Germinal center (tissue), 1 donor: Measurements from ENCODE around the gene ZNF513.

Source experiments
- DNase-seq: peaks from one replicate; pipeline ENCODE4 v3.0.0; 2012; ENCODE audit warnings: mixed read lengths, low spot score

The ZNF513 gene

GRCh38 chr2:27390822-27391679 is 10.5 kb upstream of the ZNF513 start:
- DNase-seq = no peak

DNA sequence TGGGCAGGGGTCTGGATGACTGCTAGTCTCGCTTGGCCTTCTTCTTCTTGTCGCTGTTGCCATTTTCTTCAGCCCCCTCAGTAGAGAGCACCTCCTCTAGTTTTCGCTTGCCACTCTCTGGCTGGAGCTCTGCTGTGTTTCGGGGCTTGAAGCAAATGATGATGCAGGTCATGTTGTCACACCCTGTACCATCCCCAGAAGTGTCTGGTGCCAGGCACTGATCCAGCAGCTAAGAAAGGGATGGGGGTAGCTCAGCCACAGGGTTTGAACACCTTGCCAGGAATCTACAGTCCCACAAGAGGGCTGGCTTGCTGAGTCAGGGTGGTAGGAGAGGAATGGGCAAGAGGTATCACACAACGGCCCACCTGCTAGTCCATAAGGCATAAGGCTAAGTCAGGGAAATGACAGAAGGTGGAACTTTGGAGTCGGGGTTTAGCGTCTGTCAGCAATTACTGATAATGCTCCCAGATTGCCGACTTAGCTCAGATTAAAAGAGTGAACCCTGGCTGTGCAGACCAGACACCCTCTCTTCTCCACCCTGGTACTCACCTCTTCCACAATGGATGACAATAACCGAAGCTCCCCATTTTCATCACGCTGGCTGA is 1.1 kb upstream of the ZNF513 start:
- no peak for DNase-seq

DNA sequence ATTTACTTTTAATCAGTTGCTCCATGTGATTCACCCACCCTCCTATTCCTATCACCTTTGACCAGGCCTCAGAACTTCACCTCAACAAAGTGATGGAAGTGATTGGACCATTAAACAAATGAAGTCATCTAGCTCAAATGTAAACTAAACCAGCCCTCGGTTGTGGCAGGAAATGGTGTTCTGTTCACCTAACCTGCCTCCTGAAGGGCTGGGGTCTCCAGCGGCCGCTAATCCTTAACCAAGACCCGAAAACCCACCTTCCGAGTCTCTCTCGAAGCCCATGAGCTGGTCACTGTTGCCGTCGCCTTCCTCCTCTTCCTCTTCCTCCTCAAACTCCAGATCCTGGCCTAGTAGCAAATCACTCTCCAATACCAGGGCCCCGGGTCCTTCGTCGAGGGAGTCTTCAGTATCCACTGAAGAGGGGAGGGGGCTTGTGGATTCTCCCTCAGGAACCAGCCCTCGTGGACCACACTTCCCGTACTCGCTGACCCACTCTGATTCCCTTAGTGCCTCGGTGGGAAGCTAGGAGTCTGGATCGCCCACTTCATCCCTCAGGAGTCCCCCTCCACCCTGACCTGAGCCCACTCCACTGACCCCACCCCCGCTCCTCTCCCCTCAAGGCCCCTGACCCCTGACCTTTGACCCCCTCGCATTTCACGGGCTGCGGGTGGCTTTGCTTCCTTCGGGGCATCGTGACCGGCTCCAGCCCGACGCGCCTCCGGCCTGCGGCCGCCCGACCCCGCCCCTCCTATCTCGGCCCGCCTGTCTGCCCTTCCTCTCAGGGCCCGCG is 503 bp downstream of the ZNF513 start:
- no peak for DNase-seq

- DNase-seq = no peak
Observed at GRCh38 chr2:27379383-27379835, 1.1 kb downstream of the ZNF513 start.

- DNase-seq = no peak
Observed at GRCh38 chr2:27378809-27379290, 1.7 kb downstream of the ZNF513 start.

- DNase-seq = no peak
Observed at GRCh38 chr2:27378096-27378808, 2.3 kb downstream of the ZNF513 start.

DNA sequence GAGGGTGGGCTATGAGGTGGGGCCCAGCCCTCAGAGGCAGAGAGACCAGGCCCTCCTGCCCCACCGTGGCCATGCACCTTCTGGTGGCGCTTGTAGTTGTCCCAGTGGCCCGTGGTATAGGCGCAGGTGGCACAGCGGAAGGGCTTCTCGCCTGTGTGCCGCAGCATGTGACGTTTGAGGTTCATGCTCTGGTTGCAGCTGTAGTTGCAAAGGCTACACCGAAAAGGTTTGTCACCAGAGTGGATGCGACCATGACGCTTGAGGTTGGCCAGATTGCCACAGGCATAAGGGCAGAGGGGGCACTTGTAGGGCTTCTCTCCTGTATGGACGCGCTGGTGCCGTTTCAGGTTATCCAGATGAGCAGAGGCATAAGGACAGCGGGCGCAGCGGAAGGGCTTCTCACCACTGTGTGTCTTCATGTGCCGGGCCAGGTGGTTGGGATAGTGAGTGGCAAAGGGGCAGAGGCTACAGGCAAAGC is 2.9 kb downstream of the ZNF513 start:
- DNase-seq = no peak

DNA sequence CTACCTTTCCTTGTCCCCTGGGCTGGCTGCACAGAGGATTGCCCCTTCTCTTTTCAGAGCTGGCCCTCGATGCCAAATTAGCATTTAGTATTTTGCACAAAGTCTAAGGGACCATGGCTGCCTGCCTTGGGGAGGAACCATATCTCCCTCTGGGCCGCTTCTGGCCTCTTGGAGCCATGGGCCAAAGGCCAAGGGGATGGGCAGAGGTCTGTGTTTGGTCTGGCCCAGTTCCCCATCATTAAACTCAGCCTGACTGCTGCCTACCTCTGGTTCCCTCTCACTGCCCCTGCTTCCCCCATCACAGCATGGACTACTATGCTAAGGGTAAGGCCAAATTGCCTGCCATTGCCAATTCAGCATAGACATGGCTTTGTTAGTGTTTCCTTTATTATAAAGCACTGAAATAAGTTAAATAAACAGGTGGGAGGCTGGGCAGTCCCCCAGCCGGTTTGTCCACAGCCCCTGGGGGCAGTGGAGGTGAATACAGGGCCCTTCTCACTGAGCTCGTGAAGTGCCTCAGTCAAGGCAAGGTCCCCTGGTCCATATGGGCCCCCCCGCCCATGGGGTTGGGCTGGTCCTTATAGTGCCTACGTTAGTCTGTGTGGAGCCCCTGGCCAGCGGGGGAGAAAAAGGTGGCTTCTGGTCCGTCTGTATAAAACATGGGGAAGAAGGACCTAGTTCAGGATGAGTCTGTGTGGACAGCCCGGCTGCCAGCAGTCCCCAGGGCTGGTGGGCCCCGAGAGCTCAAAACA is 3.5 kb downstream of the ZNF513 start:
- DNase-seq = no peak

GRCh38 chr2:27376151-27376865 is 4.2 kb downstream of the ZNF513 start:
- no peak for DNase-seq

GRCh38 chr2:27375513-27376099 is 4.9 kb downstream of the ZNF513 start:
- DNase-seq = no peak

DNA sequence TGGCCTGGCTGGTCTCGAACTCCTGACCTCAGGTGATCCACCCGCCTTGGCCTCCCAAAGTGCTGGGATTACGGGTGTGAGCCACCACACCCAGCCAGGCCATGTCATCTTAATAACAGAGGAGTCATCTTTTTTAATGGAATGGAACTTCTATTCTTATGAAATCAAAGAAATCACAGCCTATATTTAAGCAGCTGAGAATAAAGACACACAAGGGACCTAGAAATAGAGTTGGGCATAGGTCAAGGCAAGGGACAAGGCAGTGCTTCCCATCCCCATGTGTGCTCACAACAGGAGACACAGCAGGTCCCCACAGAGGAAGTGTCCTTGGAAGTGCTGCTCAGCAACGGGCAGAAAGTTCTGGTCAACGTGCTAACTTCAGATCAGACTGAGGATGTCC is 7.0 kb downstream of the ZNF513 start:
- no peak for DNase-seq

DNA sequence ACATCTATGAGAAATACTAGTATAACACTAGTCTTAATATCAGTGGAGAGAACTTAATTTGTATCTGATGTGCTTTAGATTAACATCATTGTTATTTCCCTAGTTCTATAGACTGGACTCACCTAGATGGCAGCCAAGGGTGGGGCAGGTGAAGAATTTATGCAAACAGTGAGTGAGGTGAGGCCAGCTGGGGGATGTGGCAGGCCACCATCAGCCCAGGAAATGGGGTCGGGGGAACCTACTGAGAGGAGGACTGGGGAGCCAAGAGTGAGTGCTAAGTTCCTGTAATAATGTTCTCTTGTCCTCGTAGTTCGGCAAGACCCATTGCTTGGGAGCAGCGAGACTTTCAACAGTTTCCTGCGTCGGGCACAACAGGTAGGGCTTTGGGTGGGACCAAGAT is 7.6 kb downstream of the ZNF513 start:
- no peak for DNase-seq

GRCh38 chr2:27370816-27371620 is 9.5 kb downstream of the ZNF513 start:
- peak; percentile 50 for DNase-seq

DNA sequence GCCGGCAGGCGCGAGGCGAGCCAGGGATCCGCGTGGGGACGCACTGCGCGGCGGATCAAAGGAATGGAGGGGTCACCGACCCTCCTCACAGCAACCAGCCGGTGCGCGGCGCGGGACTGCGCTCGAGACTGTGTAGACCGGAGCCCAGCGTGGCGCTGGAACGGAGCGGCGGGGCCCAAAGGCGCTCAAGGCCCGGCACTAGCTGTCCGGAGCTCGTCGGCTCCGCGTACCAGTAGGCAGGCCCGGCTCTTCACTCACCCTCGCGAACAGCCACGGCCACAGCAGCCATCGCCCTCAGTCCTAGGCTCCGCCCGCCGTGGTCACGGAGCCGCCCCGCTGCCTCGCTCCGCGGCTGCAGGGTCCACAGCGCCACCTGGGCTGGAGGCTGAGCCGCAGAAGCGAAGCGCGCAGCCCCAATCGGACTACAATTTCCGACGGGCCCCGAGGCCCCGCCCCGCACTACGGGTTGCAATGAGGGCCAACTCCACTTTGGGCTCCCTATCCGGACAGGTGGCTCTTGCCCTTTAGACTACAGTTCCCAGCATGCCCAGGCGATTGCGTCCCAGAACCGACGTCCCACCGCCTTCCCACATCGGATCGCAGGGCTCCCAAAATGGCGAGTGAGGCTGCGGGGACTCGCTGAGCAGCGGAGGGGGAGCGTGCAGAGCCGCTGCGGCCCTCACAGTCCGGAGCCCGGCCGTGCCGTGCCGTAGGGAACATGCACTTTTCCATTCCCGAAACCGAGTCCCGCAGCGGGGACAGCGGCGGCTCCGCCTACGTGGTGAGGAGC is 10.3 kb downstream of the ZNF513 start, which contains the start of the genes EIF2B4 and SNX17:
EIF2B4 (minus strand) TSS at position 313 of the 790 bp plus-strand sequence; CDS start at position 289, 24 bp downstream.
SNX17 (plus strand) TSS at position 591 of the 790 bp plus-strand sequence; CDS start at position 719, 128 bp downstream.
- peak; percentile 95 for DNase-seq

GRCh38 chr2:27369471-27370025 is 11.0 kb downstream of the ZNF513 start:
- DNase-seq = peak; percentile 61

- DNase-seq = no peak
Observed at GRCh38 chr2:27363933-27364332, 16.6 kb downstream of the ZNF513 start.

GRCh38 chr2:27362678-27363420 is 17.7 kb downstream of the ZNF513 start:
- no peak for DNase-seq
